ENCODE measurements around the gene ME1. TPM values are rescaled to one million over a fixed set of nuclear protein-coding genes. Genes with fewer than 3 reads are reported as not detected.

Gene ME1
- total RNA-seq, 1 experiment from 2014 or later = 40.5 TPM

GRCh38 chr6:83190626-83191025 is 240.2 kb downstream of the ME1 start:
- Histone ChIP-seq H2AFZ (ENCODE audit: low read depth, low read length, poor library complexity, severe bottlenecking) (no peak overlapping the region), H3K4me1 (ENCODE audit: control insufficient read depth in 1 of 2, insufficient read depth in 2 of 2, low read length in 2 of 2) (peaks cover 3 to 11% of the 10 kb centered on the region in 2 experiments; a peak in 3 of 4 replicates), H3K27ac (ENCODE audit: low read depth, low read length) (no peak overlapping the region), H3K9me2 (ENCODE audit: insufficient read depth) (no peaks in the 10 kb centered on the region), H3K79me2 (ENCODE audit: insufficient read depth, low read length) (peaks cover 38% of the 10 kb centered on the region), H3K4me3 (replicated peaks in 1 of 2; ENCODE audit: low read depth in 1 of 2, low read length in 2 of 2) (no peak overlapping the region), H3K9ac (ENCODE audit: low read length) (no peak overlapping the region), H3K4me2 (ENCODE audit: low read length) (no peak overlapping the region), H3K9me3 (ENCODE audit: control insufficient read depth in 1 of 2, insufficient read depth in 1 of 2, low read depth in 1 of 2, low read length in 2 of 2) (no peaks in the 10 kb centered on the region), H3K27me3 (ENCODE audit: insufficient read depth, low read length) (no peaks in the 10 kb centered on the region), H4K20me1 (ENCODE audit: insufficient read depth) (no peaks in the 10 kb centered on the region; the same call in 1 of the 2 replicates), H3K36me3 (ENCODE audit: control insufficient read depth in 1 of 2, insufficient read depth in 2 of 2, low read length in 2 of 2) (peaks cover 15 to 20% of the 10 kb centered on the region in 2 experiments)
- POLR2A ChIA-PET = no interaction called here
- CTCF ChIA-PET = interaction anchor here (0.9 to 1.0 kb wide), 2 partner anchors 123 to 125 kb away, joined by 3 to 5 read pairs; partner anchors contain the start of genes DOP1A and UBE3D
- no peak for TF ChIP-seq SRF (IDR thresholded peaks at IDR 0.05; ENCODE audit: low read depth)
- no peak for TF ChIP-seq TCF7L2 (IDR thresholded peaks at IDR 0.05; ENCODE audit: borderline replicate concordance, extremely low read depth, insufficient read depth, insufficient read length)
- TF ChIP-seq CTCF (IDR thresholded peaks at IDR 0.05 in 2 of 3, conservative IDR thresholded peaks at IDR 0.05 in 1 of 3; ENCODE audit: borderline replicate concordance in 1 of 3, insufficient read depth in 1 of 3, low read depth in 2 of 3, low read length in 2 of 3) = no peak
- TF ChIP-seq SIN3A (IDR thresholded peaks at IDR 0.05; ENCODE audit: low read depth) = no peak
- no peak for TF ChIP-seq POLR2AphosphoS5 (IDR thresholded peaks at IDR 0.05; ENCODE audit: low read depth, low read length)
- no peak for DNase-seq (ENCODE audit: low read depth, low spot score)
- intact Hi-C loops (cut with micrococcal nuclease) = no loop called here
- no TSS peak for BruUV-seq (replicated peaks)
- no peak for ATAC-seq
- RAD21 ChIA-PET (ENCODE audit: low non-redundant PET in 1 of 2, low total read pairs in 2 of 2, uncharacterized antibody in 2 of 2, unreplicated experiment in 2 of 2) = no interaction called here

DNA sequence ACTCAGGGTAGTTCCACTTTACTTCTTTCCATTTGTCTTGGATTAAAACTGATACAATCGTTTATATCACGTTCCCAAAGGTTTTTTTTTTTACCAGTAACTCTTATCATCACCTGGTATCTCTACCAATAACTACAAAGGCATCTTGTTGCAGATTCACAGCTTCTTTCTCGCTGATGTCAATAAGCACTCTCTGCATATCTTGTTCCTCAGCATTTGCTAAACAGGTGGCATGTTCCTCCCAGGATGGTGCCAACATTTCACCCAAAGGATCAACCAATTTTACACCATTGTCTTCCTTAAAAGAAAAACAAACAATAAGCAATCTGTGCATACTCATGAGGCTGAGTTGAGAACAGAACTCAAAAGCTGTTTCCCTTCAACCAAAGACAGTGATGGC is 242.3 kb downstream of the ME1 start:
- ChIA-PET CTCF (no interaction called here), POLR2A (no interaction called here), RAD21 (ENCODE audit: low non-redundant PET in 1 of 2, low total read pairs in 2 of 2, uncharacterized antibody in 2 of 2, unreplicated experiment in 2 of 2) (no interaction called here)
- Histone ChIP-seq H3K4me1 (ENCODE audit: control insufficient read depth in 1 of 2, insufficient read depth in 2 of 2, low read length in 2 of 2) (peaks cover 0 to 4% of the 10 kb centered on the region in 2 experiments; a peak in 3 of 4 replicates), H3K4me2 (ENCODE audit: low read length) (no peak overlapping the region), H3K79me2 (ENCODE audit: insufficient read depth, low read length) (peaks cover 38% of the 10 kb centered on the region), H3K4me3 (replicated peaks in 1 of 2; ENCODE audit: low read depth in 1 of 2, low read length in 2 of 2) (no peak overlapping the region), H3K27ac (ENCODE audit: low read depth, low read length) (no peak overlapping the region), H3K36me3 (ENCODE audit: control insufficient read depth in 1 of 2, insufficient read depth in 2 of 2, low read length in 2 of 2) (peaks cover 20 to 23% of the 10 kb centered on the region in 2 experiments), H2AFZ (ENCODE audit: low read depth, low read length, poor library complexity, severe bottlenecking) (no peak overlapping the region), H3K9ac (ENCODE audit: low read length) (no peak overlapping the region), H3K9me2 (ENCODE audit: insufficient read depth) (no peaks in the 10 kb centered on the region), H3K9me3 (ENCODE audit: control insufficient read depth in 1 of 2, insufficient read depth in 1 of 2, low read depth in 1 of 2, low read length in 2 of 2) (no peaks in the 10 kb centered on the region), H4K20me1 (ENCODE audit: insufficient read depth) (no peaks in the 10 kb centered on the region; the same call in 1 of the 2 replicates), H3K27me3 (ENCODE audit: insufficient read depth, low read length) (no peaks in the 10 kb centered on the region)
- BruUV-seq (replicated peaks) = no TSS peak
- TF ChIP-seq JUND (IDR thresholded peaks at IDR 0.05) (no peak), EZH2 (IDR thresholded peaks at IDR 0.05) (no peak), CTCF (IDR thresholded peaks at IDR 0.05 in 2 of 3, conservative IDR thresholded peaks at IDR 0.05 in 1 of 3; ENCODE audit: borderline replicate concordance in 1 of 3, insufficient read depth in 1 of 3, low read depth in 2 of 3, low read length in 2 of 3) (no peak), SP1 (IDR thresholded peaks at IDR 0.05; ENCODE audit: low read depth) (no peak), SRF (IDR thresholded peaks at IDR 0.05; ENCODE audit: low read depth) (no peak), ZNF274 (IDR thresholded peaks at IDR 0.05; ENCODE audit: low read depth, low read length) (no peak), SIN3A (IDR thresholded peaks at IDR 0.05; ENCODE audit: low read depth) (no peak), FOSL1 (IDR thresholded peaks at IDR 0.05; ENCODE audit: low read depth) (no peak)
- ATAC-seq (no peak), DNase-seq (ENCODE audit: low read depth, low spot score) (no peak)
- intact Hi-C loops (cut with micrococcal nuclease) = no loop called here
